Caco-2 (cell line): Measurements from ENCODE around the gene CARS1. TPM values are rescaled to one million over a fixed set of nuclear protein-coding genes. Genes with fewer than 3 reads are reported as not detected.

Experiments
- BruUV-seq: library from RNA; stranded (reverse); fragments of 400-500 nt; replicated peaks from 2 replicates; lab custom pipeline; 2021; lab: Mats Ljungman, UMichigan
- CTCF ChIA-PET: fragments of 300-600 bp; sonication (Branson Sonifier 250); formaldehyde crosslinking; loops from one replicate; lab custom pipeline; 2022; ENCODE audit warnings: antibody characterized with exemption; lab: Charles Lee
- POLR2A ChIA-PET: fragments of 300-600 bp; sonication (Branson Sonifier 250); formaldehyde crosslinking; loops from one replicate; lab custom pipeline; 2022; ENCODE audit warnings: antibody characterized with exemption; lab: Charles Lee
- DNase-seq, 2 experiments: peaks; one replicate each; pipeline versions ENCODE4 v3.0.0 to v3.0.0-alpha.2; 2020 to 2022
- H3K27me3 ChIP-seq: replicated peaks from 2 replicates; pipeline ENCODE4 v1.6.0; 2011; ENCODE audit warnings: low read length; ENCODE audit not compliant: control insufficient read depth, insufficient read depth
- H3K36me3 ChIP-seq: 2 replicates; pipeline ENCODE4 v1.5.1; 2011; ENCODE audit warnings: low read length; ENCODE audit not compliant: control insufficient read depth, insufficient read depth
- H3K4me1 ChIP-seq: fragments of 250-450 bp; sonication (Bioruptor Pico); 2 replicates; pipeline ENCODE4 v1.5.1; 2020; ENCODE audit warnings: mild to moderate bottlenecking
- H3K4me3 ChIP-seq: 2 replicates; pipeline ENCODE4 v1.5.1; 2011; ENCODE audit warnings: low read depth, mild to moderate bottlenecking, control low read depth, low read length
- H3K9me3 ChIP-seq: fragments of 250-450 bp; sonication (Bioruptor Pico); 2 replicates; pipeline ENCODE4 v1.5.1; 2020; ENCODE audit warnings: mild to moderate bottlenecking, moderate library complexity
- H3K27ac Mint-ChIP-seq: one replicate; pipeline ENCODE4 v1.8.0; 2022; ENCODE audit warnings: mixed read lengths; ENCODE audit not compliant: unreplicated experiment
- H3K27me3 Mint-ChIP-seq: one replicate; pipeline ENCODE4 v1.8.0; 2022; ENCODE audit warnings: mixed read lengths; ENCODE audit not compliant: insufficient read depth, unreplicated experiment
- H3K36me3 Mint-ChIP-seq: one replicate; pipeline ENCODE4 v1.8.0; 2022; ENCODE audit warnings: mild to moderate bottlenecking, mixed read lengths; ENCODE audit not compliant: insufficient read depth, unreplicated experiment
- H3K4me1 Mint-ChIP-seq: one replicate; pipeline ENCODE4 v1.8.0; 2022; ENCODE audit warnings: low read depth, mixed read lengths; ENCODE audit not compliant: unreplicated experiment
- H3K4me3 Mint-ChIP-seq: one replicate; pipeline ENCODE4 v1.8.0; 2022; ENCODE audit warnings: mild to moderate bottlenecking, moderate library complexity, mixed read lengths; ENCODE audit not compliant: unreplicated experiment
- H3K9me3 Mint-ChIP-seq: one replicate; pipeline ENCODE4 v1.8.0; 2022; ENCODE audit warnings: mixed read lengths; ENCODE audit not compliant: unreplicated experiment
- CTCF ChIP-seq, 2 experiments: fragments of 200-600 bp in 1 of 2; IDR thresholded peaks; 1 replicate in 1 of 2; 2 replicates in 1 of 2; pipeline versions ENCODE4 v1.5.1 to v1.8.0; 2011 to 2022; ENCODE audit warnings: antibody characterized with exemption in 1 of 2, control low read depth in 1 of 2, inconsistent platforms in 1 of 2, low read depth in 1 of 2, low read length in 1 of 2, mild to moderate bottlenecking in 1 of 2, moderate library complexity in 1 of 2; ENCODE audit not compliant: insufficient read depth in 1 of 2, severe bottlenecking in 1 of 2, unreplicated experiment in 1 of 2
- intact Hi-C: fragments of 100-400 bp; cut with micrococcal nuclease; formaldehyde crosslinking; loops from one replicate; pipeline ENCODE4 v1.10.0; 2022; ENCODE audit not compliant: unreplicated experiment
- total RNA-seq: library from RNA; stranded (reverse); gene quantifications from 2 replicates; pipeline ENCODE4 v1.2.3, GENCODE V29; 2022

The CARS1 gene
- total RNA-seq, 1 experiment from 2014 or later: 121 TPM

GRCh38 chr11:3043315-3043871, 13.8 kb downstream of the CARS1 start:
- Histone ChIP-seq H3K4me3 (no peak overlapping the region), H3K4me1 (no peaks in the 10 kb centered on the region), H3K27me3 (no peaks in the 10 kb centered on the region), H3K36me3 (no peaks in the 10 kb centered on the region), H3K9me3 (no peaks in the 10 kb centered on the region)
- H3K27me3 Mint-ChIP-seq: no peaks in the 10 kb centered on the region
- H3K27ac Mint-ChIP-seq: no peak overlapping the region
- CTCF ChIA-PET: no interaction called here
- BruUV-seq: no TSS peak
- peaks cover 6% of the 10 kb centered on the region for H3K4me1 Mint-ChIP-seq
- POLR2A ChIA-PET: no interaction called here
- intact Hi-C loops: no loop called here
- H3K36me3 Mint-ChIP-seq: peaks cover 84% of the 10 kb centered on the region
- H3K4me3 Mint-ChIP-seq: no peak overlapping the region
- DNase-seq: no peak
- H3K9me3 Mint-ChIP-seq: no peaks in the 10 kb centered on the region
- TF ChIP-seq CTCF (IDR thresholded peaks at IDR 0.05; ENCODE audit: insufficient read depth in 1 of 2, low read depth in 1 of 2, low read length in 1 of 2, severe bottlenecking in 1 of 2, unreplicated experiment in 1 of 2): no peak

- H3K27me3 ChIP-seq: no peaks in the 10 kb centered on the region
- H3K4me3 ChIP-seq: no peak overlapping the region
- TF ChIP-seq CTCF (IDR thresholded peaks at IDR 0.05; ENCODE audit: insufficient read depth in 1 of 2, low read depth in 1 of 2, low read length in 1 of 2, severe bottlenecking in 1 of 2, unreplicated experiment in 1 of 2): no peak
- H3K36me3 Mint-ChIP-seq: peaks cover 88% of the 10 kb centered on the region
- no peaks in the 10 kb centered on the region for H3K9me3 ChIP-seq
- H3K4me1 Mint-ChIP-seq: peaks cover 6% of the 10 kb centered on the region
- H3K4me3 Mint-ChIP-seq: no peak overlapping the region
- no peak overlapping the region for H3K27ac Mint-ChIP-seq
- no peaks in the 10 kb centered on the region for H3K27me3 Mint-ChIP-seq
- DNase-seq: no peak
- POLR2A ChIA-PET: no interaction called here
- no peaks in the 10 kb centered on the region for H3K4me1 ChIP-seq
- no TSS peak for BruUV-seq
- no peaks in the 10 kb centered on the region for H3K36me3 ChIP-seq
- intact Hi-C loops: no loop called here
- no peaks in the 10 kb centered on the region for H3K9me3 Mint-ChIP-seq
- CTCF ChIA-PET: no interaction called here
Measured at GRCh38 chr11:3042496-3043314, 14.5 kb downstream of the CARS1 start.

GRCh38 chr11:3041699-3042441, 15.4 kb downstream of the CARS1 start:
- Histone ChIP-seq H3K4me1 (no peaks in the 10 kb centered on the region), H3K4me3 (no peak overlapping the region), H3K9me3 (no peaks in the 10 kb centered on the region), H3K27me3 (no peaks in the 10 kb centered on the region), H3K36me3 (no peaks in the 10 kb centered on the region)
- CTCF ChIA-PET: no interaction called here
- Mint-ChIP-seq H3K9me3 (no peaks in the 10 kb centered on the region), H3K4me3 (no peak overlapping the region), H3K27me3 (no peaks in the 10 kb centered on the region), H3K4me1 (peaks cover 6% of the 10 kb centered on the region), H3K27ac (no peak overlapping the region), H3K36me3 (peaks cover 88% of the 10 kb centered on the region)
- POLR2A ChIA-PET: no interaction called here
- no TSS peak for BruUV-seq
- intact Hi-C loops: no loop called here
- no peak for DNase-seq
- no peak for TF ChIP-seq CTCF (IDR thresholded peaks at IDR 0.05; ENCODE audit: insufficient read depth in 1 of 2, low read depth in 1 of 2, low read length in 1 of 2, severe bottlenecking in 1 of 2, unreplicated experiment in 1 of 2)
